ENCODE data around the gene PROM2. TPM values are rescaled to one million over a fixed set of nuclear protein-coding genes. Genes with fewer than 3 reads are reported as not detected.

Gene PROM2
- total and polyA plus RNA-seq, 4 donors = 0.11 to 1.1 (median 0.24) TPM

GRCh38 chr2:95292623-95293260, 18.5 kb downstream of the PROM2 start:
- no peak for DNase-seq (ENCODE audit: low spot score)
- peaks cover 0 to 3% (median 0%) of the 10 kb centered on the region in 4 donors for H3K4me1 ChIP-seq (ENCODE audit: control insufficient read depth in 4 of 4, insufficient read depth in 4 of 4, low read length in 3 of 4)
- TF ChIP-seq CTCF (IDR thresholded peaks at IDR 0.05; ENCODE audit: low read depth, low read length, missing input control) (no peak), RAD21 (IDR thresholded peaks at IDR 0.05) (no peak), NR2F2 (IDR thresholded peaks at IDR 0.05) (no peak), FOXA1 (IDR thresholded peaks at IDR 0.05) (no peak), YY1 (IDR thresholded peaks at IDR 0.05) (no peak), ZBTB33 (IDR thresholded peaks at IDR 0.05) (no peak), HNF4G (IDR thresholded peaks at IDR 0.05) (no peak), RXRA (IDR thresholded peaks at IDR 0.05) (no peak), EGR1 (IDR thresholded peaks at IDR 0.05; ENCODE audit: low read depth in 2 of 2) (no peak), HNF4A (conservative IDR thresholded peaks at IDR 0.05) (no peak), ATF3 (IDR thresholded peaks at IDR 0.05) (no peak), JUND (IDR thresholded peaks at IDR 0.05) (no peak), MAX (IDR thresholded peaks at IDR 0.05) (no peak), FOXA2 (IDR thresholded peaks at IDR 0.05) (no peak), GABPA (IDR thresholded peaks at IDR 0.05 in 1 of 2, conservative IDR thresholded peaks at IDR 0.05 in 1 of 2) (no peak), REST (IDR thresholded peaks at IDR 0.05) (no peak)
- no peak overlapping the region for H3K4me3 ChIP-seq (ENCODE audit: low read depth in 1 of 3, low read length in 3 of 3)
- WGBS = 91% methylated on average over 9 of the region's 9 CpGs
- no peak overlapping the region for H3K27ac ChIP-seq (ENCODE audit: low read depth in 1 of 2, low read length in 2 of 2)
- H3K9me3 ChIP-seq (ENCODE audit: control insufficient read depth in 4 of 4, low read length in 3 of 4) = peaks cover 0 to 7% (median 5%) of the 10 kb centered on the region in 4 donors
- no peaks in the 10 kb centered on the region for H3K27me3 ChIP-seq (ENCODE audit: control insufficient read depth in 4 of 4, insufficient read depth in 4 of 4, low read length in 3 of 4)
- H3K36me3 ChIP-seq (ENCODE audit: control insufficient read depth in 4 of 4, insufficient read depth in 3 of 4, low read depth in 1 of 4, low read length in 3 of 4) = no peaks in the 10 kb centered on the region
- no peak overlapping the region for H3K9ac ChIP-seq (ENCODE audit: low read depth in 1 of 2, low read length in 2 of 2)

All from liver (tissue), 9 donors.